K562 (cell line): ENCODE measurements around the gene CTBP2.

ENCODE experiments used
- BRD9 ChIP-seq: fragments of 450-650 bp; IDR thresholded peaks from 2 replicates; pipeline ENCODE4 v1.6.1; 2018; ENCODE audit warnings: low read depth; ENCODE audit not compliant: partially characterized antibody
- CTCF ChIP-seq, 3 experiments: IDR thresholded peaks in 2 of 3; conservative IDR thresholded peaks in 1 of 3; 2 replicates each; pipeline ENCODE4 v1.5.1; 2011 to 2012; ENCODE audit warnings: low read length in 3 of 3, mild to moderate bottlenecking in 3 of 3, control low read depth in 2 of 3, improper control_type of control experiment in 1 of 3, inconsistent platforms in 1 of 3, low read depth in 1 of 3, mixed read lengths in 1 of 3, moderate library complexity in 1 of 3; ENCODE audit not compliant: insufficient read depth in 2 of 3
- ELF4 ChIP-seq: fragments of 450-650 bp; formaldehyde crosslinking; IDR thresholded peaks from 2 replicates; pipeline ENCODE4 v1.4.0; 2022; ENCODE audit warnings: missing genetic modification characterization
- FOXA3 ChIP-seq, 2 experiments: fragments of 450-650 bp in 1 of 2; sonication (generic) in 1 of 2; formaldehyde crosslinking; IDR thresholded peaks in 1 of 2; conservative IDR thresholded peaks in 1 of 2; 2 replicates each; pipeline versions ENCODE4 v1.4.0 to v1.8.0; 2020 to 2022; ENCODE audit warnings: mild to moderate bottlenecking in 2 of 2, missing genetic modification reagents in 1 of 2
- GABPA ChIP-seq: fragments of 200-800 bp; sonication (Bioruptor generic); conservative IDR thresholded peaks from 2 replicates; pipeline ENCODE4 v1.6.1; 2016; ENCODE audit warnings: low read depth, missing genetic modification characterization, missing compliant biosample characterization
- HLTF ChIP-seq: fragments of 450-650 bp; IDR thresholded peaks from 2 replicates; pipeline ENCODE4 v1.6.1; 2016
- HMG20B ChIP-seq: fragments of 250-450 bp; sonication (Bioruptor Pico); IDR thresholded peaks from 2 replicates; pipeline ENCODE4 v1.5.0; 2021; ENCODE audit warnings: mild to moderate bottlenecking
- NFIC ChIP-seq: fragments of 450-650 bp; IDR thresholded peaks from 2 replicates; pipeline ENCODE4 v1.6.1; 2017; ENCODE audit warnings: mild to moderate bottlenecking, inconsistent platforms
- PPARD ChIP-seq: fragments of 250-450 bp; sonication (Bioruptor Pico); IDR thresholded peaks from 2 replicates; pipeline ENCODE4 v1.8.0; 2022; ENCODE audit warnings: inconsistent platforms, mild to moderate bottlenecking, moderate library complexity
- ZNF239 ChIP-seq: fragments of 250-450 bp; sonication (Bioruptor Pico); IDR thresholded peaks from 2 replicates; pipeline ENCODE4 v1.4.0; 2020; ENCODE audit warnings: mild to moderate bottlenecking
- ZNF766 ChIP-seq: fragments of 200-800 bp; sonication (Bioruptor generic); conservative IDR thresholded peaks from 2 replicates; pipeline ENCODE4 v1.6.1; 2016; ENCODE audit warnings: missing genetic modification characterization, missing compliant biosample characterization
- ZNF77 ChIP-seq: fragments of 250-450 bp; sonication (Bioruptor Pico); IDR thresholded peaks from 2 replicates; pipeline ENCODE4 v1.5.0; 2020

GRCh38 chr10:124972637-124973036 is 187.7 kb downstream of the CTBP2 start:
- no peak for TF ChIP-seq GABPA (tag)
- no peak for TF ChIP-seq ELF4 (CRISPR knock-in tag)
- no peak for TF ChIP-seq PPARD
- no peak for TF ChIP-seq NFIC
- no peak for TF ChIP-seq ZNF77 (CRISPR knock-in tag)
- no peak for TF ChIP-seq ZNF766
- no peak for TF ChIP-seq ZNF239 (CRISPR knock-in tag)
- no peak for TF ChIP-seq CTCF (IDR thresholded peaks at IDR 0.05 in 2 of 3, conservative IDR thresholded peaks at IDR 0.05 in 1 of 3; ENCODE audit: insufficient read depth in 2 of 3, low read depth in 1 of 3, low read length in 3 of 3)
- no peak for TF ChIP-seq FOXA3 (CRISPR knock-in tag; conservative IDR thresholded peaks at IDR 0.05 in 1 of 2, IDR thresholded peaks at IDR 0.05 in 1 of 2)
- TF ChIP-seq BRD9, result no peak
- no peak for TF ChIP-seq HLTF
- TF ChIP-seq HMG20B, result no peak
